Panc1 (cell line): ENCODE results near the gene CALR. TPM values are rescaled to one million over a fixed set of nuclear protein-coding genes. Genes with fewer than 3 reads are reported as not detected.

Source experiments
- ATAC-seq: fragments of 200-7000 bp; cut with Tn5 transposase; 2 replicates; pipeline ENCODE4 v1.9.1; 2020; ENCODE audit warnings: mild to moderate bottlenecking, moderate library complexity
- BruUV-seq: library from RNA; stranded (reverse); fragments of 400-500 nt; replicated peaks from 2 replicates; lab custom pipeline; 2021; lab: Mats Ljungman, UMichigan
- CTCF ChIA-PET: fragments of 300-600 bp; sonication (Branson Sonifier 250); formaldehyde crosslinking; loops from one replicate; lab custom pipeline; 2022; ENCODE audit warnings: antibody characterized with exemption; lab: Charles Lee
- POLR2A ChIA-PET: fragments of 300-600 bp; sonication (Branson Sonifier 250); formaldehyde crosslinking; loops from one replicate; lab custom pipeline; 2022; ENCODE audit warnings: antibody characterized with exemption; lab: Charles Lee
- DNase-seq: peaks from one replicate; pipeline ENCODE4 v3.0.0-alpha.2; 2010; ENCODE audit warnings: low read depth, low spot score
- H3K27ac ChIP-seq: 2 replicates; pipeline ENCODE4 v1.5.1; 2011; ENCODE audit warnings: mild to moderate bottlenecking, low read length, inconsistent platforms
- H3K27me3 ChIP-seq: fragments of 200-500 bp; sonication (Bioruptor generic); 2 replicates; pipeline ENCODE4 v1.6.0; 2014; ENCODE audit warnings: low read length, inconsistent platforms; ENCODE audit not compliant: control insufficient read depth, insufficient read depth
- H3K36me3 ChIP-seq: fragments of 200-500 bp; sonication (Bioruptor generic); 2 replicates; pipeline ENCODE4 v1.5.1; 2014; ENCODE audit warnings: inconsistent platforms, mild to moderate bottlenecking, low read length, moderate library complexity; ENCODE audit not compliant: control insufficient read depth, insufficient read depth
- H3K4me1 ChIP-seq: 2 replicates; pipeline ENCODE4 v1.5.1; 2011; ENCODE audit warnings: inconsistent platforms, mild to moderate bottlenecking, low read length, moderate library complexity; ENCODE audit not compliant: control insufficient read depth, insufficient read depth
- H3K4me3 ChIP-seq, 2 experiments: 2 replicates each; pipeline ENCODE4 v1.5.1; 2011 to 2012; ENCODE audit warnings: low read depth in 2 of 2, low read length in 2 of 2, mild to moderate bottlenecking in 2 of 2, inconsistent platforms in 1 of 2, moderate library complexity in 1 of 2
- H3K9me3 ChIP-seq: fragments of 200-500 bp; sonication (Bioruptor generic); 2 replicates; pipeline ENCODE4 v1.5.1; 2014; ENCODE audit warnings: low read depth, mild to moderate bottlenecking, inconsistent platforms, low read length, moderate library complexity; ENCODE audit not compliant: control insufficient read depth, insufficient read depth
- POLR2AphosphoS5 ChIP-seq: IDR thresholded peaks from 2 replicates; pipeline ENCODE4 v1.6.1; 2012; ENCODE audit warnings: mild to moderate bottlenecking, low read depth, low read length, moderate library complexity
- SIN3A ChIP-seq: IDR thresholded peaks from 2 replicates; pipeline ENCODE4 v1.6.1; 2012; ENCODE audit warnings: low read depth, mild to moderate bottlenecking, low read length, moderate library complexity, borderline replicate concordance; ENCODE audit not compliant: insufficient read depth
- TCF7L2 ChIP-seq: IDR thresholded peaks from 2 replicates; pipeline ENCODE4 v1.6.1; 2011; ENCODE audit warnings: mild to moderate bottlenecking, low read depth, low read length, inconsistent platforms
- in situ Hi-C: cut with HindIII; loops from 2 replicates; pipeline ENCODE4 v1.10.0; 2016; ENCODE audit warnings: low sequenced_read_pairs, low pct_unique_long_range_greater_than_20kb
- intact Hi-C: fragments of 100-400 bp; cut with micrococcal nuclease; formaldehyde crosslinking; loops from one replicate; pipeline ENCODE4 v1.10.0; 2022; ENCODE audit not compliant: unreplicated experiment
- total RNA-seq: library from RNA; stranded (reverse); gene quantifications from one replicate; pipeline ENCODE4 v1.2.1, GENCODE V29; 2021; ENCODE audit not compliant: unreplicated experiment
- TF ChIP-seq, protein P1 (sequence below): fragments of 450-650 bp; IDR thresholded peaks from 2 replicates; pipeline ENCODE4 v1.5.1; 2017; ENCODE audit warnings: mild to moderate bottlenecking
- TF ChIP-seq, protein P2 (sequence below), 2 experiments: IDR thresholded peaks; 2 replicates each; pipeline ENCODE4 v1.6.1; 2011 to 2012; ENCODE audit warnings: low read depth in 2 of 2, control low read depth in 1 of 2, low read length in 1 of 2, mild to moderate bottlenecking in 1 of 2, moderate library complexity in 1 of 2; ENCODE audit not compliant: insufficient read depth in 1 of 2

CALR gene
- total RNA-seq, 1 experiment from 2014 or later: 1,060 TPM

DNA sequence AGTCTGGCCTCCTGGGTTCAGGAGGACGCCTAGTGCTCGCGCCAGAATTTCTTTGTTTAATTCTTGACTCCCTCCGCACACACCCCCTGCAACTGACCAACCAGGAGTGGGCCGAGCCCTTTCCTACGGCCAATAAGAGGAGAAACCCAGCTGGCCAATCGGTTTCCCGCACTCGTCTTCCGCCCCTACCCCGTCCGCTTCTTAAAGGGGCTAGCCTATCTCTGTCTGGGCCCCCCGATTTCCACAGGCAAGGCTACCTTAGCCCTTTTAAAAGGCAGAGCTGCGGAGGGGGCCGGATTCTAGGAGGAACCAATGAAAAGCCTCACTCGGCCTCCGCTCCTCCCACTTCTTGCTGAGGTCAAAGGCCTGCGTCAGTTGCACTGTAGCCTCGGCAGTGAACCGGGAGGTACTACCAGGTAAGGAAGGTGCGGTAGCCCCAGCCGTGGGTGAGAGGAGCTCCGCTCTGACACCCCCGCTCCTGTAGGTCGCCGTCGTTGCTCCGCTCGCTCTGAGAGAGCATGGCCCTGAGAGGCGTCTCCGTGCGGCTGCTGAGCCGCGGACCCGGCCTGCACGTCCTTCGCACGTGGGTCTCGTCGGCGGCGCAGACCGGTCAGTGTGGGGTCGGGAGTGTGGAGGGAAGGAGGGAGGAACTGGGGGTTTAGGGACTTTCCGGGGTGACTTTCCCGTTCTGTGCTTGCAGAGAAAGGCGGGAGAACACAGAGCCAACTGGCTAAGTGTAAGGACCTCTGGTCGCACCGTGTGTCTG is 47.4 kb upstream of the CALR start, which contains the start of gene GCDH:
GCDH (plus strand) TSS at position 374 of the 766 bp plus-strand sequence; CDS start at position 519, 145 bp downstream.
- ATAC-seq: peak; percentile 99
- no peaks in the 10 kb centered on the region; the same call in 1 of the 2 replicates for H3K36me3 ChIP-seq
- CTCF ChIA-PET: interaction anchor here (0.5 to 0.9 kb wide), 2 partner anchors 17 to 204 kb away, joined by 3 to 11 read pairs; no protein-coding TSS in a partner anchor
- peak within 1 kb of the TSS; percentile 85 to 94 for H3K4me3 ChIP-seq
- POLR2A ChIA-PET: interaction anchor here (0.6 kb wide), 2 partner anchors 51 to 55 kb away, joined by 3 to 9 read pairs; partner anchors contain the start of gene RAD23A
- H3K27ac ChIP-seq: peak within 1 kb of the TSS; percentile 44; the same call in 1 of the 2 replicates
- no peaks in the 10 kb centered on the region for H3K27me3 ChIP-seq
- peak; percentile 87 for DNase-seq
- TF ChIP-seq, protein P1, sequence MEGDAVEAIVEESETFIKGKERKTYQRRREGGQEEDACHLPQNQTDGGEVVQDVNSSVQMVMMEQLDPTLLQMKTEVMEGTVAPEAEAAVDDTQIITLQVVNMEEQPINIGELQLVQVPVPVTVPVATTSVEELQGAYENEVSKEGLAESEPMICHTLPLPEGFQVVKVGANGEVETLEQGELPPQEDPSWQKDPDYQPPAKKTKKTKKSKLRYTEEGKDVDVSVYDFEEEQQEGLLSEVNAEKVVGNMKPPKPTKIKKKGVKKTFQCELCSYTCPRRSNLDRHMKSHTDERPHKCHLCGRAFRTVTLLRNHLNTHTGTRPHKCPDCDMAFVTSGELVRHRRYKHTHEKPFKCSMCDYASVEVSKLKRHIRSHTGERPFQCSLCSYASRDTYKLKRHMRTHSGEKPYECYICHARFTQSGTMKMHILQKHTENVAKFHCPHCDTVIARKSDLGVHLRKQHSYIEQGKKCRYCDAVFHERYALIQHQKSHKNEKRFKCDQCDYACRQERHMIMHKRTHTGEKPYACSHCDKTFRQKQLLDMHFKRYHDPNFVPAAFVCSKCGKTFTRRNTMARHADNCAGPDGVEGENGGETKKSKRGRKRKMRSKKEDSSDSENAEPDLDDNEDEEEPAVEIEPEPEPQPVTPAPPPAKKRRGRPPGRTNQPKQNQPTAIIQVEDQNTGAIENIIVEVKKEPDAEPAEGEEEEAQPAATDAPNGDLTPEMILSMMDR: no peak
- TF ChIP-seq SIN3A (peak; percentile 56; the same call in 1 of the 2 replicates), TCF7L2 (no peak)
- TF ChIP-seq, protein P2, sequence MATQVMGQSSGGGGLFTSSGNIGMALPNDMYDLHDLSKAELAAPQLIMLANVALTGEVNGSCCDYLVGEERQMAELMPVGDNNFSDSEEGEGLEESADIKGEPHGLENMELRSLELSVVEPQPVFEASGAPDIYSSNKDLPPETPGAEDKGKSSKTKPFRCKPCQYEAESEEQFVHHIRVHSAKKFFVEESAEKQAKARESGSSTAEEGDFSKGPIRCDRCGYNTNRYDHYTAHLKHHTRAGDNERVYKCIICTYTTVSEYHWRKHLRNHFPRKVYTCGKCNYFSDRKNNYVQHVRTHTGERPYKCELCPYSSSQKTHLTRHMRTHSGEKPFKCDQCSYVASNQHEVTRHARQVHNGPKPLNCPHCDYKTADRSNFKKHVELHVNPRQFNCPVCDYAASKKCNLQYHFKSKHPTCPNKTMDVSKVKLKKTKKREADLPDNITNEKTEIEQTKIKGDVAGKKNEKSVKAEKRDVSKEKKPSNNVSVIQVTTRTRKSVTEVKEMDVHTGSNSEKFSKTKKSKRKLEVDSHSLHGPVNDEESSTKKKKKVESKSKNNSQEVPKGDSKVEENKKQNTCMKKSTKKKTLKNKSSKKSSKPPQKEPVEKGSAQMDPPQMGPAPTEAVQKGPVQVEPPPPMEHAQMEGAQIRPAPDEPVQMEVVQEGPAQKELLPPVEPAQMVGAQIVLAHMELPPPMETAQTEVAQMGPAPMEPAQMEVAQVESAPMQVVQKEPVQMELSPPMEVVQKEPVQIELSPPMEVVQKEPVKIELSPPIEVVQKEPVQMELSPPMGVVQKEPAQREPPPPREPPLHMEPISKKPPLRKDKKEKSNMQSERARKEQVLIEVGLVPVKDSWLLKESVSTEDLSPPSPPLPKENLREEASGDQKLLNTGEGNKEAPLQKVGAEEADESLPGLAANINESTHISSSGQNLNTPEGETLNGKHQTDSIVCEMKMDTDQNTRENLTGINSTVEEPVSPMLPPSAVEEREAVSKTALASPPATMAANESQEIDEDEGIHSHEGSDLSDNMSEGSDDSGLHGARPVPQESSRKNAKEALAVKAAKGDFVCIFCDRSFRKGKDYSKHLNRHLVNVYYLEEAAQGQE (IDR thresholded peaks at IDR 0.05; ENCODE audit: insufficient read depth in 1 of 2, low read depth in 2 of 2, low read length in 1 of 2): no peak
- TSS peak; percentile 86 for BruUV-seq
- intact Hi-C loops (no loop called here), in situ Hi-C loops (no loop called here)
- no peaks in the 10 kb centered on the region; the same call in 1 of the 2 replicates for H3K4me1 ChIP-seq
- no peaks in the 10 kb centered on the region for H3K9me3 ChIP-seq

DNA sequence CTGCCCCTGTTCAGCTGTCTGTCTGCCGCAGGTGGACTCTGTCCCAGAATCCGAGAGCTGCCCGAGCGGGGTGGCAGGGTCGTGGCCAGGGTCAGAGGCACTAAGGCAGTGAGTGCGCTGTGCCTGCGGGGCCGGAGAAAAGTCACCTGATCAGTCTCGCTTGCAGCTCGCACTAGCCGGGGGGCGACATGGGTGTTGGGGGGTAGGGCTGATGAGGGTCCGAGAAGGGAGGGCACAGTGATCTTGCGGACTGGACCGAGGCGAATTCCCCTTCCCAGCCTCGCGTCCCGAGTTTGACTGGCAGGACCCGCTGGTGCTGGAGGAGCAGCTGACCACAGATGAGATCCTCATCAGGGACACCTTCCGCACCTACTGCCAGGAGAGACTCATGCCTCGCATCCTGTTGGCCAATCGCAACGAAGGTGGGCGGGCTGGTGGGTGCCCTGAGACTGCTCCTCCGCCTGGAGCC is 46.8 kb upstream of the CALR start:
- H3K4me1 ChIP-seq: no peaks in the 10 kb centered on the region; the same call in 1 of the 2 replicates
- ATAC-seq: peak; percentile 20; the same call in 1 of the 2 replicates
- intact Hi-C loops: no loop called here
- no peaks in the 10 kb centered on the region for H3K27me3 ChIP-seq
- peak overlapping the region; percentile 85 to 94 for H3K4me3 ChIP-seq
- no peak for TF ChIP-seq POLR2AphosphoS5
- TF ChIP-seq, protein P1: no peak
- H3K36me3 ChIP-seq: no peaks in the 10 kb centered on the region; the same call in 1 of the 2 replicates
- in situ Hi-C loops: no loop called here
- BruUV-seq: no TSS peak
- H3K9me3 ChIP-seq: no peaks in the 10 kb centered on the region
- DNase-seq: no peak
- ChIA-PET CTCF (no interaction called here), POLR2A (no interaction called here)
- H3K27ac ChIP-seq: peak overlapping the region; percentile 44; the same call in 1 of the 2 replicates
